HCT116 (cell line): Measurements from ENCODE around the gene CMIP. TPM values are rescaled to one million over a fixed set of nuclear protein-coding genes. Genes with fewer than 3 reads are reported as not detected.

ENCODE experiments used
- ATAC-seq: fragments of 200-7000 bp; cut with Tn5 transposase; 2 replicates; pipeline ENCODE4 v1.9.1; 2020; ENCODE audit warnings: mild to moderate bottlenecking, moderate library complexity
- BruUV-seq: library from RNA; stranded (reverse); fragments of 400-500 nt; replicated peaks from 2 replicates; lab custom pipeline; 2021; lab: Mats Ljungman, UMichigan
- CTCF ChIA-PET: fragments of 300-600 bp; sonication (Branson Sonifier 250); formaldehyde crosslinking; loops from one replicate; lab custom pipeline; 2021; ENCODE audit warnings: antibody characterized with exemption; lab: Charles Lee
- POLR2A ChIA-PET: fragments of 300-600, 350-600 bp; sonication (Branson Sonifier 250); formaldehyde crosslinking; loops from one replicate; lab custom pipeline; 2021; ENCODE audit warnings: antibody characterized with exemption; lab: Charles Lee
- RAD21 ChIA-PET, 2 experiments: fragments of 300-600 bp; sonication (Branson Sonifier 250); formaldehyde crosslinking; loops; one replicate each; lab custom pipeline; 2023; ENCODE audit warnings: low total read pairs in 2 of 2; ENCODE audit not compliant: uncharacterized antibody in 2 of 2, unreplicated experiment in 2 of 2, low non-redundant PET in 1 of 2; lab: Charles Lee
- DNase-seq: peaks from one replicate; pipeline ENCODE4 v3.0.0-alpha.2; 2010; ENCODE audit warnings: low read depth, low spot score
- H2AFZ ChIP-seq: fragments of 200-600 bp; shearing (Covaris generic), sonication (generic); 2 replicates; pipeline ENCODE4 v1.6.1; 2017; ENCODE audit warnings: low read depth, mixed run types, mixed read lengths, antibody characterized with exemption, low read length; ENCODE audit not compliant: poor library complexity, severe bottlenecking
- H3K27ac ChIP-seq: 2 replicates; pipeline ENCODE4 v1.5.1; 2012; ENCODE audit warnings: low read depth, low read length
- H3K27me3 ChIP-seq: fragments of 200-600 bp; sonication (generic); 2 replicates; pipeline ENCODE4 v1.6.1; 2016; ENCODE audit warnings: mixed run types, low read length, mixed read lengths; ENCODE audit not compliant: insufficient read depth
- H3K36me3 ChIP-seq, 2 experiments: fragments of 200-500 bp in 1 of 2; fragments of 200-600 bp in 1 of 2; sonication (Bioruptor generic) in 1 of 2; sonication (generic) in 1 of 2; 2 replicates each; pipeline versions ENCODE4 v1.5.1 to v1.6.1; 2014 to 2016; ENCODE audit warnings: low read length in 2 of 2, inconsistent platforms in 1 of 2, mixed read lengths in 1 of 2, mixed run types in 1 of 2; ENCODE audit not compliant: insufficient read depth in 2 of 2, control insufficient read depth in 1 of 2
- H3K4me1 ChIP-seq, 2 experiments: fragments of 200-600 bp in 1 of 2; sonication (generic) in 1 of 2; 2 replicates each; pipeline versions ENCODE4 v1.5.1 to v1.6.1; 2012 to 2017; ENCODE audit warnings: low read length in 2 of 2, inconsistent platforms in 1 of 2, mild to moderate bottlenecking in 1 of 2, mixed read lengths in 1 of 2, mixed run types in 1 of 2, moderate library complexity in 1 of 2; ENCODE audit not compliant: insufficient read depth in 2 of 2, control insufficient read depth in 1 of 2
- H3K4me2 ChIP-seq: fragments of 200-600 bp; sonication (generic); 2 replicates; pipeline ENCODE4 v1.6.1; 2017; ENCODE audit warnings: mixed run types, low read length, mixed read lengths
- H3K4me3 ChIP-seq, 2 experiments: fragments of 200-600 bp in 1 of 2; sonication (generic) in 1 of 2; replicated peaks in 1 of 2; 2 replicates each; pipeline ENCODE4 v1.5.1; 2011 to 2016; ENCODE audit warnings: low read length in 2 of 2, control low read depth in 1 of 2, low read depth in 1 of 2, mild to moderate bottlenecking in 1 of 2, mixed read lengths in 1 of 2, mixed run types in 1 of 2
- H3K79me2 ChIP-seq: fragments of 200-600 bp; sonication (generic); 2 replicates; pipeline ENCODE4 v1.6.1; 2017; ENCODE audit warnings: mild to moderate bottlenecking, mixed run types, low read length, moderate library complexity, mixed read lengths; ENCODE audit not compliant: insufficient read depth
- H3K9ac ChIP-seq: fragments of 200-600 bp; sonication (generic); 2 replicates; pipeline ENCODE4 v1.6.1; 2016; ENCODE audit warnings: low read length, mixed read lengths
- H3K9me2 ChIP-seq: fragments of 200-600 bp; sonication (generic), shearing (Covaris generic); 2 replicates; pipeline ENCODE4 v1.6.1; 2017; ENCODE audit warnings: mixed run types, mild to moderate bottlenecking, moderate library complexity; ENCODE audit not compliant: insufficient read depth
- H3K9me3 ChIP-seq, 2 experiments: fragments of 200-500 bp in 1 of 2; fragments of 200-600 bp in 1 of 2; sonication (Bioruptor generic) in 1 of 2; sonication (generic) in 1 of 2; 2 replicates each; pipeline ENCODE4 v1.6.1; 2014 to 2017; ENCODE audit warnings: low read length in 2 of 2, mixed read lengths in 2 of 2, inconsistent platforms in 1 of 2, low read depth in 1 of 2, mild to moderate bottlenecking in 1 of 2, mixed run types in 1 of 2, moderate library complexity in 1 of 2; ENCODE audit not compliant: control insufficient read depth in 1 of 2, insufficient read depth in 1 of 2
- H4K20me1 ChIP-seq: fragments of 200-600 bp; sonication (generic), shearing (Covaris generic); 2 replicates; pipeline ENCODE4 v1.6.1; 2017; ENCODE audit warnings: mixed run types, mild to moderate bottlenecking, moderate library complexity; ENCODE audit not compliant: insufficient read depth
- CBX3 ChIP-seq: IDR thresholded peaks from 2 replicates; pipeline ENCODE4 v1.6.1; 2012; ENCODE audit warnings: low read depth
- CEBPB ChIP-seq: IDR thresholded peaks from 2 replicates; pipeline ENCODE4 v1.6.1; 2012; ENCODE audit warnings: low read depth
- EGR1 ChIP-seq: IDR thresholded peaks from 2 replicates; pipeline ENCODE4 v1.6.1; 2012; ENCODE audit warnings: low read depth
- ELF1 ChIP-seq: IDR thresholded peaks from 2 replicates; pipeline ENCODE4 v1.6.1; 2012; ENCODE audit warnings: low read depth, borderline replicate concordance
- EZH2 ChIP-seq: fragments of 200-600 bp; sonication (generic); IDR thresholded peaks from 2 replicates; pipeline ENCODE4 v1.6.1; 2017; ENCODE audit warnings: antibody characterized with exemption, mixed run types
- EZH2phosphoT487 ChIP-seq: fragments of 200-600 bp; IDR thresholded peaks from 2 replicates; pipeline ENCODE4 v1.6.1; 2018; ENCODE audit warnings: antibody characterized with exemption, borderline replicate concordance
- FOSL1 ChIP-seq: IDR thresholded peaks from 2 replicates; pipeline ENCODE4 v1.6.1; 2012; ENCODE audit warnings: low read depth
- JUND ChIP-seq: IDR thresholded peaks from 2 replicates; pipeline ENCODE4 v1.6.1; 2012
- MAX ChIP-seq: IDR thresholded peaks from 2 replicates; pipeline ENCODE4 v1.6.1; 2012
- POLR2A ChIP-seq: IDR thresholded peaks from 2 replicates; pipeline ENCODE4 v1.7.0; 2011; ENCODE audit warnings: borderline replicate concordance; ENCODE audit not compliant: insufficient read depth, insufficient read length; ENCODE audit errors: extremely low read depth
- POLR2AphosphoS5 ChIP-seq: IDR thresholded peaks from 2 replicates; pipeline ENCODE4 v1.6.1; 2011; ENCODE audit warnings: mild to moderate bottlenecking, low read depth, low read length, moderate library complexity
- REST ChIP-seq: IDR thresholded peaks from 2 replicates; pipeline ENCODE4 v1.6.1; 2012; ENCODE audit warnings: low read depth
- SP1 ChIP-seq: IDR thresholded peaks from 2 replicates; pipeline ENCODE4 v1.6.1; 2012; ENCODE audit warnings: low read depth
- TCF7L2 ChIP-seq: IDR thresholded peaks from 2 replicates; pipeline ENCODE4 v1.7.0; 2011; ENCODE audit warnings: borderline replicate concordance, inconsistent platforms; ENCODE audit not compliant: insufficient read depth, insufficient read length; ENCODE audit errors: extremely low read depth
- YY1 ChIP-seq: IDR thresholded peaks from 2 replicates; pipeline ENCODE4 v1.6.1; 2011; ENCODE audit warnings: low read length, low read depth, moderate library complexity, mild to moderate bottlenecking; ENCODE audit not compliant: insufficient replicate concordance; ENCODE audit errors: extremely low read depth
- intact Hi-C: fragments of 100-400 bp; cut with micrococcal nuclease; formaldehyde crosslinking; loops from 2 replicates; pipeline ENCODE4 v1.10.0; 2022
- total RNA-seq: library from RNA; stranded (reverse); gene quantifications from one replicate; pipeline ENCODE4 v1.2.1, GENCODE V29; 2021; ENCODE audit not compliant: unreplicated experiment
- TF ChIP-seq, protein P1 (sequence below): IDR thresholded peaks from 2 replicates; pipeline ENCODE4 v1.6.1; 2011; ENCODE audit warnings: mild to moderate bottlenecking, low read length, moderate library complexity; ENCODE audit not compliant: insufficient replicate concordance; ENCODE audit errors: extremely low read depth

CMIP gene
- total RNA-seq, 1 experiment from 2014 or later = 64.6 TPM

DNA sequence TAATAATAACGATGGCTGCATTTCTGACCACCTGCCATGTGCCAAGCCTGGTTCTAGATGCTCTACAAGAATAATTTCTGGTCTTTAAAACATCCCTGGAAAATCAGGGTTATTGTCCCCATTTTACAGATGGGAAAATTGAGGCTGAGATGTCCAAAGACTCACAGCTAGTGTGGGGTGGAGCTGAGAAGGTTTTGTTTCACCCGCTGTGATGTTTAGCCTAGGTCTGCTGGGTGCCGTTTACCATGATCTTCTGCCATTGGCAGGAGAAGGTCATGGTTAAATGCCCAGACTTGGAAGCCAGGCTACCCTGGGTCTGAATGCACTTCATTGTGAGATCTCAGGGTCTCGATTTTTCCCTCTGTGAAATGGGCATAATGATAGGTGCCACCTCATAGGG, 175.4 kb downstream of the CMIP start:
- intact Hi-C loops = loop anchor here (5.0 to 10.0 kb wide), 2 partner anchors 253 to 255 kb away; no protein-coding TSS in a partner anchor
- Histone ChIP-seq H3K4me2 (no peak overlapping the region), H3K9me3 (no peaks in the 10 kb centered on the region), H3K36me3 (peaks cover 0 to 9% of the 10 kb centered on the region in 2 experiments; a peak in 2 of 4 replicates), H3K9ac (no peak overlapping the region), H3K27ac (no peak overlapping the region), H2AFZ (no peak overlapping the region), H3K9me2 (no peaks in the 10 kb centered on the region), H3K4me3 (no peak overlapping the region), H3K4me1 (peaks cover 3 to 32% of the 10 kb centered on the region in 2 experiments), H4K20me1 (no peaks in the 10 kb centered on the region), H3K79me2 (peaks cover 51% of the 10 kb centered on the region), H3K27me3 (no peaks in the 10 kb centered on the region)
- RAD21 ChIA-PET = no interaction called here
- CTCF ChIA-PET = no interaction called here
- DNase-seq = no peak
- no peak for ATAC-seq
- no TSS peak for BruUV-seq
- POLR2A ChIA-PET = no interaction called here
- TF ChIP-seq MAX = no peak
- TF ChIP-seq JUND = no peak

DNA sequence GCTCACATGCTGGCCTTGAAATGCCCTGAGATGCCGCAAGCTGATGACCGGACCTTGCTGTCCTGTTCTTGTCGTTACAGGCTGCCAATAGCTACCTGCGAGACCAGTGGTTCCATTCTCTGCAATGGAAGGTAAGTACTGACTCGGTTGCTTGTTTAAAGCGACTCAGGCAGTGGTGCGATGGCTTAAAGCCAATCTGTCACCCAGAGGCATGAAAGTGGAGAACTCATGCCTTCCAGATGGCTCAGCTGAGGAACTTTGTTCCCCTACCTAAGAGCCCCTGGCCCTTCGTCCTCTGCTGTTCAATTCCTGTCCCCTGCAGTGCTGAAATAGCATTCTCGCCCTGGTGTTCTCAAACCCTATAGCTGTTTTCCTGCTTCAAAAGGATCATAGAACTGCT, 176.2 kb downstream of the CMIP start:
- RAD21 ChIA-PET = no interaction called here
- CTCF ChIA-PET = interaction anchor here (1.3 to 4.5 kb wide), 2 partner anchors 10 to 76 kb away, joined by 3 to 28 read pairs; no protein-coding TSS in a partner anchor
- no peak overlapping the region for H3K4me3 ChIP-seq
- BruUV-seq = no TSS peak
- H2AFZ ChIP-seq = no peak overlapping the region
- ATAC-seq (no peak), DNase-seq (no peak)
- H3K27me3 ChIP-seq = no peaks in the 10 kb centered on the region
- H3K36me3 ChIP-seq = peaks cover 0 to 9% of the 10 kb centered on the region in 2 experiments; a peak in 2 of 4 replicates
- POLR2A ChIA-PET = no interaction called here
- H3K4me2 ChIP-seq = no peak overlapping the region
- no peaks in the 10 kb centered on the region for H4K20me1 ChIP-seq
- no peak overlapping the region for H3K27ac ChIP-seq
- no peaks in the 10 kb centered on the region for H3K9me3 ChIP-seq
- intact Hi-C loops = loop anchor here (5.0 to 10.0 kb wide), 2 partner anchors 253 to 254 kb away; no protein-coding TSS in a partner anchor
- H3K9ac ChIP-seq = no peak overlapping the region
- H3K79me2 ChIP-seq = peaks cover 51% of the 10 kb centered on the region
- H3K9me2 ChIP-seq = no peaks in the 10 kb centered on the region
- H3K4me1 ChIP-seq = peaks cover 6 to 35% of the 10 kb centered on the region in 2 experiments
- TF ChIP-seq TCF7L2 = no peak
- no peak for TF ChIP-seq CBX3
- no peak for TF ChIP-seq YY1
- TF ChIP-seq REST = no peak
- TF ChIP-seq, protein P1, sequence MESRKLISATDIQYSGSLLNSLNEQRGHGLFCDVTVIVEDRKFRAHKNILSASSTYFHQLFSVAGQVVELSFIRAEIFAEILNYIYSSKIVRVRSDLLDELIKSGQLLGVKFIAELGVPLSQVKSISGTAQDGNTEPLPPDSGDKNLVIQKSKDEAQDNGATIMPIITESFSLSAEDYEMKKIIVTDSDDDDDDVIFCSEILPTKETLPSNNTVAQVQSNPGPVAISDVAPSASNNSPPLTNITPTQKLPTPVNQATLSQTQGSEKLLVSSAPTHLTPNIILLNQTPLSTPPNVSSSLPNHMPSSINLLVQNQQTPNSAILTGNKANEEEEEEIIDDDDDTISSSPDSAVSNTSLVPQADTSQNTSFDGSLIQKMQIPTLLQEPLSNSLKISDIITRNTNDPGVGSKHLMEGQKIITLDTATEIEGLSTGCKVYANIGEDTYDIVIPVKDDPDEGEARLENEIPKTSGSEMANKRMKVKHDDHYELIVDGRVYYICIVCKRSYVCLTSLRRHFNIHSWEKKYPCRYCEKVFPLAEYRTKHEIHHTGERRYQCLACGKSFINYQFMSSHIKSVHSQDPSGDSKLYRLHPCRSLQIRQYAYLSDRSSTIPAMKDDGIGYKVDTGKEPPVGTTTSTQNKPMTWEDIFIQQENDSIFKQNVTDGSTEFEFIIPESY = no peak
- no peak for TF ChIP-seq POLR2A
- TF ChIP-seq SP1 = no peak
- TF ChIP-seq FOSL1 = no peak
- no peak for TF ChIP-seq ELF1
- no peak for TF ChIP-seq EGR1
- no peak for TF ChIP-seq EZH2
- no peak for TF ChIP-seq JUND
- TF ChIP-seq EZH2phosphoT487 = no peak
- no peak for TF ChIP-seq POLR2AphosphoS5
- TF ChIP-seq CEBPB = no peak
